Activated CD4-positive, alpha-beta T cell treated with anti-CD3 and anti-CD28 coated beads, Interleukin-2, amount 50 U/mL, for 1 hour (primary cell): ENCODE results near the gene SIK2.
A peak's percentile ranks its signal among the peaks of the same experiment; 100 is the strongest.
"Not testable (repeated sequence)": the region's sequence is repeated elsewhere in the genome, so short reads cannot be mapped to it uniquely, and the experiment has no call there.

Source experiments
- DNase-seq: peaks from one replicate; pipeline ENCODE4 v3.0.0-alpha.2; 2020

Gene SIK2

GRCh38 chr11:111765320-111765983 is 163.2 kb downstream of the SIK2 start:
- no peak for DNase-seq

DNA sequence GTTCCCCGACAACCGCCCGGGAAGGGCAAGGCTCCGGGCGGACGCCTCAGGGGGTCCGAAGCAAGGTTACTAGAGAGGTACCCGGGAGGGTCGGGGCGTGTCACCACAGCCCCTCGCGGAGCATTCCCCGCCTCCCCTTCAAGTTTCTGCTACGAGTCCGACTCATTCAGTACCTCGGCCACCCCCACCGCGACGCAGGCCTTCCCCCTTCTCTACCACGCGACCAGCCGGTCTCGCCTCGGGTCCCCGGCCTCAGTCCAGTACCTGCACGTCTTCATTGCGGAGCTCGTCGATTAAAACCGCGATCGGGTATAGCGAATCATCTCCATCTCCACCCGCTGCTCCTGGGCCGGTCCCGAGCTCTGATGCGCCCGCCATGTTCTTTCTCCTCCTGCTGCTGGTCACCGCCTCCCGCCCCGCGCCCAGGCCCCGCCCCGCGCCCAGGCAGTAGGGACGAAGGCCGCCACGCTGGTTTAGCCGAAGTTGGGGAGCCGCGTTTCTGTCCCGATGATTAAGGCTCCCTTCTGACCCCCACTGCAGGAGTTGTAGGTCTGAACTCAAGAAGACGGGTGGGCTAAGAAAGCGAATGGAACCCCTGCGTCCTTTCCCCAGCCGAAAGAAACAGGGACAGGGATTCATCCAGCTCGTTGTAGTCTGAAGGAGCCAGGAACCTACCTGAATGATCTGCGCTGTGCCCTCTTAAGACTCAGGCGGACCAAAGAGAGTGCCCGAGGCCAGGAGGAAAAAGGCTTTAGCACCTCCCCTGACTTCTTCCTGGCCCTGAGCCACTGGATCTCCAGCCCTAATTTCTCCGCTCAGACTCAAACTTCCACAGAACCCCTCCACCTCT is 164.0 kb downstream of the SIK2 start, which contains the start of gene PPP2R1B:
PPP2R1B (minus strand) TSS at position 406 of the 850 bp plus-strand sequence; CDS start at position 378, 28 bp downstream.
- peak; percentile 64 for DNase-seq

GRCh38 chr11:111766834-111767142 is 164.5 kb downstream of the SIK2 start:
- DNase-seq: no peak

GRCh38 chr11:111770581-111771134 is 168.4 kb downstream of the SIK2 start:
- DNase-seq: no peak

DNA sequence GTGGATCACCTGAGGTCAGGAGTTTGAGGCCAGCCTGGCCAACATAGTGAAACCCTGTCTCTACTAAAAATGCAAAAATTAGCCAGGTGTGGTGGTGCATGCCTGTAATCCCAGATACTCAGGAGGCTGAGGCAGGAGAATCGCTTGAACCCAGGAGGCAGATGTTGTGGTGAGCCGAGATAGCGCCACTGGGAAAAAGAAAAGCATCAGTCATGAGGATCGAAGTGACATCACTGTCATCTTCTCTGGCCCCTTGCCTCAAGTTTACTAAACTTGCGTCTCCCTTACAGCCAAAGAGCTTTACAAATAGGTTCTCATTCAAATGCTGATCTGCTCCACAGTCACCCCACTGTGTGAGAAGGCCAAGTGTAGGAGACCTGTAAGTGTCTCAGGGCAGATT is 169.0 kb downstream of the SIK2 start:
- DNase-seq: not testable (repeated sequence)

GRCh38 chr11:111772535-111772934 is 170.3 kb downstream of the SIK2 start:
- no peak for DNase-seq

DNA sequence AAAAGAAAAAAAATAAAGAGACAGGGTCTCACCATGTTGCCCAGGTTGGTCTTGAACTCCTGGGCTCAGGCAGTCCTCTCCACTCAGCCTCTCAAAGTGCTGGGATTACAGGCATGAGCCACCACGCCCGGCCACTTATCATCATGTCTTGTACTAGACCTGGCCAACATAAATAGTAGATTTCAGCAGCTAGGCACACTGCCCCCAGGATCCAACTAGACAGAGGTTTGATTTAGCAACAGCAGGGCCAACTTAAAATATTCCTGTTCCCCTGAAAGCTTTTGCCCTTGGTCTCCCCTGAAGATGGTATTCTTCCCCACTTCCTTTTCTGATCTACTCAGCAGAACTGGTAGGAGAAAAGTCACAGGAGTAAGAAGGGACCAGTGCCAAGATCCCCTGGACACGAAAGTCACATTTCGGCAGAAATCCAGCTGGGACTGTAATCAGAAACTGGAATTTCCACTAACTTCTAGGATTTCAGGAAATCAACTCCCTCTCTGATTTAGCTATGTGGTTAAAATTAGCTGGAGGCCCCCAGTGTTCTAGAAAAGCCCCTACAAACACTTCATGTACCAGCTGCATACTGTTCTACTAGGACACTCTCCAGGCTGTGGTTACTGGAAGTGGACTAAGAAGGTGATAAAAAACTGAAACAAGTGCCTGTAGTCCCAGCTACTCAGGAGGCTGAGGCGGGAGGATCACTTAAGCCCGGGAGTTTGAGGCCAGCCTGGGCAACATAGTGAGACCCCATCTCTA is 172.9 kb downstream of the SIK2 start:
- no peak for DNase-seq

DNA sequence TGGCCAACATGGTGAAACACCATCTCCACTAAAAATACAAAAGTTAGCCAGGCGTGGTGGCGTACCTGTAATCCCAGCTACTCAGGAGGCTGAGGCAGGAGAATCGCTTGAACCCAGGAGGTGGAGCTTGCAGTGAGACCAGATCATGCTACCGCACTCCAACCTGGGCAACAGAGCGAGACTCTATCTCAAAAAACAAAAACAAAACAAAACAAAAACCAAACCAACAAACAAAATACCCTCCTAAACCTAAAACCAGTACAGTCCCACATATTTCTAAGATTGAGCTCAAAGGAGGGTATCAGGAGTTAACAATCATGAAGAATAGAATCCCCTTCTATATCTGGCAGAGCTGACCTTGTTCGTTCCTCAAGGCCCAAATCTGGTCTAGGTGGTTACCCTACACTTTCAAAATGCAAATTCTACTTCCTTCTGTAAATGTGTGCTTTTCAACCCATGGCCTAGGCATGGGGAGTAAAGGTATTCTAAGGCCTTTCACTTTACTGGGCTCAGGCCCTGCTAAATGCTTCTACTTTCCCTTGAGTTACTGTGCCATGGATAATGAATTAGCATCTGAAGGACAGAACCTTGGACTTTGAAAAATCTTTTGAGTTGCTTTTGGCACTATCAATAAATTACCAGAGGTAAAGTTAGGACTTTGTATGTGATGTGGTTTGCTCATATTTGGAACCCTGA is 174.3 kb downstream of the SIK2 start:
- no peak for DNase-seq

DNA sequence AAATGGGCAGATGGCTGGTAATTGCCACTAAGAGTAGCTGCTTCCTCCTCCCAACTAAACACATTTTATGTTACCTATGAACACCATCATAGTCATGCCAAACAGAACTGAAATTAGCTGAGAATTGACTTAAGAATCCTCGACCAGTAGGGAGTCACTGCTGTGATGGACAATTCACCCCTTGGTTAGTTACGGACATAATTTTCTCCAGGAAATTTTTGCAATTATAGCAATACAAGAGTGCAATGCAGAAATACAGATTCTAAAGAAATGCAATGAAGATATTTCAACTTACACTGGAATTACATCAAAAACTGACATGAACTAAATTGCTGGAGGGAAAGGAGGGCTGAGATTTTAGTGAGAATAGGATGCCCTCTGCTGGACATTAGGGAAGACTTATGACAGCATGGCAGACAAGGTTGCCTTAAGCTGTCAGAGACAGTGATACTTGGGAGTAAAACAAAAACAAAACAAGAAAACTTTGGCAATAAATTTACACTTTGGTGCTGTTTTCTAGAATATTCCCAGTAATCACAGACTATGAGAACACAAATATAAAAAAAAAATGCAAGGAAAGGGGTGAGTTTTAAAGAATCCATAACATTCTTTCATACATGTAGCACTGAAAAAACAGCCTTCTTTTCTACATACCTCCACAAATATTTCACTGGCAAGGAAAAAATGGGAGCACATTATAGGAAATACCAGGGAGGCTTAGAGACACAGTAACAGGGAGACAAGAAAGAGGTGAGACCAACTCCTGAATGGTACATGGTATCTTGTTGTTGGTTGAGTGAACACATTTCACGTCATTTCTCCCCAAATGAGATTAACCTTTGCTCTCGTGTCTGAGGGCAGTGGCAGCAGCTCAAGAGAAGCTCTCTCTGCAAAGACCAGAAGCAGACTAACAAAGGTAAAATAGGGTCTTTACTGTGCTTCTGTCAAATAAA is 175.1 kb downstream of the SIK2 start:
- DNase-seq: no peak

GRCh38 chr11:111778047-111778558 is 175.9 kb downstream of the SIK2 start:
- DNase-seq: no peak

DNA sequence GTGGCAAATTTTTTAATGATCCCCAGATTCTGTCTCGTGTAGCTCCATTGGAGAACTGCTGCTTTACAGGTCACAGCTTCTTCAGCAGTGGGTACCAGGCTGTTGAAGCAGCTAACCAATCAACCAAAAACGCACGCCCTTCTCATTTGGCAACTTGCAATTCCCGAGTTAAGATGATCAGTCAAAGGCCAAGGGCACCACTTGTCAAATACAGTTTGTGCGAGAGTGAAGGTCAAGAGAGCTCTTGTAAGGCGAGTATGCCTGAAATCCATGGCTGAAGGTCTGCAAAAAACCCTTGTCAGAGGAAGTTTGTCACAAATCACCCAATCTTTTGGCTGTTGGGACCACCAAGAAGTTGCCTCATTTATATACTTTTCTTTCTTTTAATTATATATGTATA is 176.9 kb downstream of the SIK2 start:
- no peak for DNase-seq
